ENCODE data around the gene CPEB4.

Gene CPEB4

GRCh38 chr5:173859408-173860159 lies 28.6 kb upstream of the CPEB4 start:
- no peak for DNase-seq (ENCODE audit: low read depth)

- no peak for DNase-seq (ENCODE audit: low read depth)
Measured at GRCh38 chr5:173862047-173862477, 26.1 kb upstream of the CPEB4 start.

GRCh38 chr5:173863359-173863758 lies 24.8 kb upstream of the CPEB4 start:
- DNase-seq (ENCODE audit: low read depth) = no peak

- DNase-seq (ENCODE audit: low read depth) = no peak
Measured at GRCh38 chr5:173864126-173865050, 23.8 kb upstream of the CPEB4 start.

GRCh38 chr5:173866243-173866857 lies 21.8 kb upstream of the CPEB4 start:
- DNase-seq (ENCODE audit: low read depth) = no peak

GRCh38 chr5:173866858-173867679 lies 21.1 kb upstream of the CPEB4 start:
- no peak for DNase-seq (ENCODE audit: low read depth)

- no peak for DNase-seq (ENCODE audit: low read depth)
Measured at GRCh38 chr5:173868096-173868880, 19.9 kb upstream of the CPEB4 start.

- no peak for DNase-seq (ENCODE audit: low read depth)
Measured at GRCh38 chr5:173869316-173869715, 18.8 kb upstream of the CPEB4 start.

GRCh38 chr5:173872957-173873305 lies 15.2 kb upstream of the CPEB4 start:
- DNase-seq (ENCODE audit: low read depth) = no peak

GRCh38 chr5:173873306-173873922 lies 14.7 kb upstream of the CPEB4 start:
- DNase-seq (ENCODE audit: low read depth) = no peak

GRCh38 chr5:173875189-173875588 lies 13.0 kb upstream of the CPEB4 start:
- DNase-seq (ENCODE audit: low read depth) = no peak

- DNase-seq (ENCODE audit: low read depth) = no peak
Measured at GRCh38 chr5:173878224-173878967, 9.8 kb upstream of the CPEB4 start.

- DNase-seq (ENCODE audit: low read depth) = peak; percentile 29
Measured at GRCh38 chr5:173880306-173880985, 7.7 kb upstream of the CPEB4 start.

GRCh38 chr5:173881811-173882575 lies 6.2 kb upstream of the CPEB4 start:
- no peak for DNase-seq (ENCODE audit: low read depth)

- no peak for DNase-seq (ENCODE audit: low read depth)
Measured at GRCh38 chr5:173882632-173883031, 5.5 kb upstream of the CPEB4 start.

GRCh38 chr5:173883347-173883924 lies 4.7 kb upstream of the CPEB4 start:
- no peak for DNase-seq (ENCODE audit: low read depth)

GRCh38 chr5:173884402-173885053 lies 3.6 kb upstream of the CPEB4 start:
- DNase-seq (ENCODE audit: low read depth) = no peak

- no peak for DNase-seq (ENCODE audit: low read depth)
Measured at GRCh38 chr5:173885054-173885443, 3.1 kb upstream of the CPEB4 start.
